HG03066 (cell line): ENCODE measurements around the gene FSD1.
"Not testable (repeated sequence)": the region's sequence is repeated elsewhere in the genome, so short reads cannot be mapped to it uniquely, and the experiment has no call there.

Experiments
- ATAC-seq: cut with Tn5 transposase; IDR thresholded peaks from one replicate; pipeline ENCODE4 v1.9.1; 2021; ENCODE audit warnings: low read depth; ENCODE audit not compliant: unreplicated experiment

FSD1 gene

GRCh38 chr19:4284176-4284958 is 20.0 kb upstream of the FSD1 start:
- no peak for ATAC-seq

GRCh38 chr19:4284974-4285373 is 19.4 kb upstream of the FSD1 start:
- no peak for ATAC-seq

- not testable (repeated sequence) for ATAC-seq
Observed at GRCh38 chr19:4286141-4286540, 18.3 kb upstream of the FSD1 start.

GRCh38 chr19:4288091-4288777 is 16.2 kb upstream of the FSD1 start:
- ATAC-seq, result no peak

GRCh38 chr19:4291184-4291732 is 13.1 kb upstream of the FSD1 start:
- no peak for ATAC-seq

GRCh38 chr19:4292515-4292914 is 11.9 kb upstream of the FSD1 start:
- ATAC-seq, result no peak

GRCh38 chr19:4294389-4294788 is 10.0 kb upstream of the FSD1 start:
- ATAC-seq, result no peak

GRCh38 chr19:4295972-4296771 is 8.2 kb upstream of the FSD1 start:
- no peak for ATAC-seq

GRCh38 chr19:4297901-4298809 is 6.2 kb upstream of the FSD1 start:
- ATAC-seq, result no peak

- no peak for ATAC-seq
Observed at GRCh38 chr19:4298810-4299550, 5.4 kb upstream of the FSD1 start.

- no peak for ATAC-seq
Observed at GRCh38 chr19:4300589-4300988, 3.8 kb upstream of the FSD1 start.

- ATAC-seq, result no peak
Observed at GRCh38 chr19:4301590-4302242, 2.7 kb upstream of the FSD1 start.

- ATAC-seq, result no peak
Observed at GRCh38 chr19:4302243-4302640, 2.2 kb upstream of the FSD1 start, which contains the start of gene TMIGD2. TSS of gene TMIGD2 (minus strand) at chr19:4302389. CDS start at chr19:4302385, 4 bp downstream.

- ATAC-seq, result no peak
Observed at GRCh38 chr19:4303819-4304537, 420 bp upstream of the FSD1 start.

GRCh38 chr19:4305257-4305612 is 837 bp downstream of the FSD1 start:
- no peak for ATAC-seq

GRCh38 chr19:4305659-4306058 is 1.3 kb downstream of the FSD1 start:
- no peak for ATAC-seq

- ATAC-seq, result no peak
Observed at GRCh38 chr19:4310247-4311121, 6.1 kb downstream of the FSD1 start.
